ENCODE measurements around the gene SYVN1.

The SYVN1 gene

GRCh38 chr11:65157336-65157735 is 23.0 kb upstream of the SYVN1 start:
- intact Hi-C loops (cut with DNase I; ENCODE audit: low total_unique reads), result no loop called here
- Histone ChIP-seq H3K4me1 (no peaks in the 10 kb centered on the region), H3K27ac (no peak overlapping the region), H3K9me3 (no peaks in the 10 kb centered on the region), H3K36me3 (no peaks in the 10 kb centered on the region), H3K27me3 (no peaks in the 10 kb centered on the region), H3K4me3 (no peak overlapping the region)
- no peak for TF ChIP-seq CTCF (IDR thresholded peaks at IDR 0.05)
- DNase-seq, result no peak

DNA sequence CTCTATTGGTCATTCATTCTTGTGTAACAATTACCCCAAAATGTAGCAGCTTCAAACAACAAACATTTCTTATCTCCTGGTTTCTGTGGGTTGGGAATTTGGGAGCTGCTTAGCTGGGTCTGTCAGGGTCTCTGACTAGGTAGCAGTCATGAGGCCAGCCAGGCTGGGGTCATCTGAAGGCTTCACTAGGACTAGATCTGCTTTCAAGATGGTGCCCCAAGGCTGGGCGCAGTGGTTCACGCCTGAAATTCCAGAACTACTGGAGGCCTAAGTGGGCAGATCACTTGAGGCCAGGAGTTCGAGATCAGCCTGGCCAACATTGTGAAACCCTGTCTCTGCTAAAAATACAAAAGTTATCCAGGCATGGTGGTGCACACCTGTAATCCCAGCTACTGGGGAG is 22.6 kb upstream of the SYVN1 start:
- TF ChIP-seq CTCF (IDR thresholded peaks at IDR 0.05), result no peak
- no peaks in the 10 kb centered on the region for H3K36me3 ChIP-seq
- no peaks in the 10 kb centered on the region for H3K9me3 ChIP-seq
- no peak overlapping the region for H3K27ac ChIP-seq
- H3K4me3 ChIP-seq, result no peak overlapping the region
- no peaks in the 10 kb centered on the region for H3K27me3 ChIP-seq
- intact Hi-C loops (cut with DNase I; ENCODE audit: low total_unique reads), result no loop called here
- no peak for DNase-seq
- H3K4me1 ChIP-seq, result no peaks in the 10 kb centered on the region

- intact Hi-C loops (cut with DNase I; ENCODE audit: low total_unique reads), result no loop called here
- no peak for DNase-seq
- Histone ChIP-seq H3K27ac (no peak overlapping the region), H3K9me3 (no peaks in the 10 kb centered on the region), H3K4me1 (peaks cover 0 to under 1% (median 0%) of the 10 kb centered on the region in 4 donors), H3K4me3 (no peak overlapping the region), H3K27me3 (no peaks in the 10 kb centered on the region), H3K36me3 (no peaks in the 10 kb centered on the region)
- no peak for TF ChIP-seq CTCF (IDR thresholded peaks at IDR 0.05)
Observed at GRCh38 chr11:65156256-65156655, 21.9 kb upstream of the SYVN1 start.

DNA sequence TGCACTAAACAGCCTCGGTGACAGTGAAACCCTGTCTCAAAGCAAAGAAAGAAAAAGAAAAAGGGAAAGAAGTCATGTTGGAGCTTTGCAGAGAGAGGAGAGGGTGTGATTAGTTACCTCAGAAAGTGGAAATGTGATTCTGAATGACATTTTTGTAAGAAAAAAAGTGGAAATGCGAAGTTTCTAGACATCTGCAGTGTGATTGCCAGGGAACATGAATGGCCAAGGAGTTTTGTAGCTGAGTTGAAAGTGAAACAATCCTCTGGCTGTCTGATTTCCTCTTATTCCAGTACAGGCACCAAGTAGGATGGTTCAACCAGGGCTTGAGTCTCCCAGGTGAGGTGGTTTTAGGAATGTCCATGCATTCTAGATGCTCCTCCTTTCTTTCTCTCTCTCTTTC is 17.8 kb upstream of the SYVN1 start:
- intact Hi-C loops (cut with DNase I; ENCODE audit: low total_unique reads), result no loop called here
- H3K27ac ChIP-seq, result peak overlapping the region in 1 of 2 donors; percentile 58
- DNase-seq, result no peak
- no peaks in the 10 kb centered on the region for H3K36me3 ChIP-seq
- H3K4me1 ChIP-seq, result peaks cover 0 to 16% (median 12%) of the 10 kb centered on the region in 4 donors
- TF ChIP-seq CTCF (IDR thresholded peaks at IDR 0.05), result no peak
- no peaks in the 10 kb centered on the region for H3K9me3 ChIP-seq
- no peak overlapping the region for H3K4me3 ChIP-seq
- H3K27me3 ChIP-seq, result no peaks in the 10 kb centered on the region

DNA sequence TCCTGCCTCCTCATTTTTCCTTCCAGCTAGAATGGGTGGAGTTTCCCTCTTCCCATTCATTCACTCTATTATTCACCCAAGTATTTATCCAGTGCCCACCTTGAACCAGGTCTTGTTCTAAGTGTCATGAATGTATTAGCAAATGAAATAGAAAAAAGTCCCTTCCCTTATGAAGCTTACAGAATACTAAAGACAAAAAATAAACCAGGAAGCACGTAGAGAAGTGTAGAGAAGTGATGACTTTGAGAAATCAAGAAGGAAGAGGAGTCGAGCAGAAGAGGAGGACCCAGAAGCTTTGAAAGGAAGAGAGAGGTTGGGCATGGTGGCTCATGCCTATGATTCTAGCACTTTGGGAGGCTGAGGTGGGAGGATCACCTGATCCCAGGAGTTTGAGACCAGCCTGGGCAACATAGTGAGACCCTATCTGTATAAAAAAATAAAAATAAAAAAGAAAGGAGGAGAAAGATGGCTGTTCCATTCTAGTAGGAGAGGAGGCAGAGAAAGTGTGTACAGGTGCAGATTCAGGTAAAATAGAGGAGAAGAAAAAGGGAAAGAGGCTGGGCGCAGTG is 17.1 kb upstream of the SYVN1 start:
- Histone ChIP-seq H3K27me3 (no peaks in the 10 kb centered on the region), H3K27ac (peak overlapping the region; percentile 54 to 58), H3K36me3 (no peaks in the 10 kb centered on the region), H3K4me3 (no peak overlapping the region), H3K4me1 (peaks cover 0 to 16% (median 12%) of the 10 kb centered on the region in 4 donors), H3K9me3 (no peaks in the 10 kb centered on the region)
- intact Hi-C loops (cut with DNase I; ENCODE audit: low total_unique reads), result no loop called here
- TF ChIP-seq CTCF (IDR thresholded peaks at IDR 0.05), result no peak
- DNase-seq, result no peak
